Activated T-cell treated with anti-CD3 and anti-CD28 coated beads, Interleukin-2, amount 50 U/mL, for 1 hour (primary cell): ENCODE measurements around the gene AQP12B.
"Not testable (repeated sequence)": the region's sequence is repeated elsewhere in the genome, so short reads cannot be mapped to it uniquely, and the experiment has no call there.

ENCODE experiments used
- DNase-seq: peaks from one replicate; pipeline ENCODE4 v3.0.0-alpha.2; 2020

Gene AQP12B

GRCh38 chr2:240682431-240683224, at the start of gene AQP12B:
Gene AQP12B (minus strand): TSS chr2:240682885. CDS start chr2:240682837, 48 bp downstream.
- not testable (repeated sequence) for DNase-seq

GRCh38 chr2:240732184-240732583, 49.5 kb upstream of the AQP12B start:
- DNase-seq, result no peak

GRCh38 chr2:240731178-240731545, 48.5 kb upstream of the AQP12B start:
- no peak for DNase-seq

GRCh38 chr2:240730501-240731177, 48.0 kb upstream of the AQP12B start:
- DNase-seq, result no peak

- DNase-seq, result no peak
These were observed 46.1 kb upstream of the AQP12B start for GRCh38 chr2:240728827-240729226.

GRCh38 chr2:240728361-240728760, 45.7 kb upstream of the AQP12B start:
- DNase-seq, result no peak

GRCh38 chr2:240727913-240728312, 45.2 kb upstream of the AQP12B start:
- DNase-seq, result no peak

- no peak for DNase-seq
These were observed 44.8 kb upstream of the AQP12B start for GRCh38 chr2:240727439-240727838.

GRCh38 chr2:240726876-240727275, 44.2 kb upstream of the AQP12B start:
- no peak for DNase-seq

- DNase-seq, result no peak
These were observed 43.0 kb upstream of the AQP12B start for GRCh38 chr2:240725671-240726070.

GRCh38 chr2:240725266-240725665, 42.6 kb upstream of the AQP12B start:
- DNase-seq, result no peak

GRCh38 chr2:240724431-240724830, 41.7 kb upstream of the AQP12B start:
- DNase-seq, result no peak

- DNase-seq, result no peak
These were observed 41.2 kb upstream of the AQP12B start for GRCh38 chr2:240723851-240724250.

GRCh38 chr2:240722796-240723735, 40.4 kb upstream of the AQP12B start:
- no peak for DNase-seq

- no peak for DNase-seq
These were observed 39.7 kb upstream of the AQP12B start for GRCh38 chr2:240722376-240722775.

- DNase-seq, result no peak
These were observed 39.0 kb upstream of the AQP12B start for GRCh38 chr2:240721596-240722180.

GRCh38 chr2:240720686-240721595, 38.3 kb upstream of the AQP12B start:
- DNase-seq, result no peak

- DNase-seq, result no peak
These were observed 37.2 kb upstream of the AQP12B start for GRCh38 chr2:240719676-240720545.

- no peak for DNase-seq
These were observed 36.3 kb upstream of the AQP12B start for GRCh38 chr2:240718896-240719490.
